ENCODE results near the gene ST6GALNAC4.

Gene ST6GALNAC4

GRCh38 chr9:127910613-127911205 is 6.1 kb downstream of the ST6GALNAC4 start:
- DNase-seq: peak in 1 of 2 donors; percentile 45

- DNase-seq: no peak
These were observed 7.0 kb downstream of the ST6GALNAC4 start for GRCh38 chr9:127909839-127910273.

- no peak for DNase-seq
These were observed 8.2 kb downstream of the ST6GALNAC4 start for GRCh38 chr9:127908660-127908926.

GRCh38 chr9:127907867-127908659 is 8.8 kb downstream of the ST6GALNAC4 start:
- no peak for DNase-seq

GRCh38 chr9:127905788-127906191 is 11.1 kb downstream of the ST6GALNAC4 start:
- peak; percentile 74 to 78 for DNase-seq

GRCh38 chr9:127905004-127905728 is 11.7 kb downstream of the ST6GALNAC4 start:
- DNase-seq: peak; percentile 68 to 71

- DNase-seq: no peak
These were observed 12.3 kb downstream of the ST6GALNAC4 start for GRCh38 chr9:127904561-127905003.

- DNase-seq: peak; percentile 58 to 75
These were observed 13.0 kb downstream of the ST6GALNAC4 start for GRCh38 chr9:127903557-127904475.

GRCh38 chr9:127899128-127899943 is 17.5 kb downstream of the ST6GALNAC4 start, which contains the start of gene ST6GALNAC6:
Gene ST6GALNAC6 (minus strand): TSS chr9:127899603. CDS start chr9:127897981, 1,622 bp downstream.
- peak; percentile 64 to 79 for DNase-seq

GRCh38 chr9:127898433-127899127 is 18.3 kb downstream of the ST6GALNAC4 start:
- DNase-seq: peak in 1 of 2 donors; percentile 16

GRCh38 chr9:127897193-127897692 is 19.6 kb downstream of the ST6GALNAC4 start:
- peak; percentile 33 to 36 for DNase-seq

- DNase-seq: no peak
These were observed 20.2 kb downstream of the ST6GALNAC4 start for GRCh38 chr9:127896395-127897192.

- DNase-seq: no peak
These were observed 21.0 kb downstream of the ST6GALNAC4 start for GRCh38 chr9:127895811-127896210.

- no peak for DNase-seq
These were observed 23.4 kb downstream of the ST6GALNAC4 start for GRCh38 chr9:127893392-127893791.

GRCh38 chr9:127892831-127893230 is 24.0 kb downstream of the ST6GALNAC4 start:
- no peak for DNase-seq

GRCh38 chr9:127890053-127890452 is 26.8 kb downstream of the ST6GALNAC4 start:
- no peak for DNase-seq

- no peak for DNase-seq
These were observed 29.0 kb downstream of the ST6GALNAC4 start for GRCh38 chr9:127887792-127888191.

GRCh38 chr9:127886401-127886972 is 30.4 kb downstream of the ST6GALNAC4 start:
- DNase-seq: no peak

- no peak for DNase-seq
These were observed 31.1 kb downstream of the ST6GALNAC4 start for GRCh38 chr9:127885508-127886281.

Data from CD4-positive, alpha-beta T cell treated with Interferon alpha-2 for 1 hour (primary cell).